Renal cortical epithelial cell (primary cell): ENCODE data around the gene MELK. TPM values are rescaled to one million over a fixed set of nuclear protein-coding genes. Genes with fewer than 3 reads are reported as not detected.

ENCODE experiments used
- DNase-seq: peaks from one replicate; pipeline ENCODE4 v3.0.0-alpha.2; 2011; ENCODE audit warnings: low read depth
- total RNA-seq: library from RNA; depleted of rRNA; stranded (reverse); fragments of >200 nt; gene quantifications from 2 replicates; pipeline ENCODE4 v1.2.3, GENCODE V29; 2014

Gene MELK
- total RNA-seq, 1 donor from 2014 or later, result 6.3 TPM

GRCh38 chr9:36676091-36676490 lies 103.4 kb downstream of the MELK start:
- DNase-seq, result no peak

GRCh38 chr9:36676778-36677485 lies 104.2 kb downstream of the MELK start:
- DNase-seq, result no peak

GRCh38 chr9:36677611-36678010 lies 104.9 kb downstream of the MELK start:
- no peak for DNase-seq

GRCh38 chr9:36679710-36680109 lies 107.0 kb downstream of the MELK start:
- DNase-seq, result no peak

GRCh38 chr9:36686471-36686870 lies 113.8 kb downstream of the MELK start:
- DNase-seq, result no peak

- no peak for DNase-seq
These were observed 117.9 kb downstream of the MELK start for GRCh38 chr9:36690412-36691168.

- no peak for DNase-seq
These were observed 119.0 kb downstream of the MELK start for GRCh38 chr9:36691671-36692070.

- DNase-seq, result no peak
These were observed 126.3 kb downstream of the MELK start for GRCh38 chr9:36698984-36699383.

- no peak for DNase-seq
These were observed 131.5 kb downstream of the MELK start for GRCh38 chr9:36704148-36704547.

GRCh38 chr9:36713515-36714490 lies 141.1 kb downstream of the MELK start:
- no peak for DNase-seq

GRCh38 chr9:36716496-36716895 lies 143.8 kb downstream of the MELK start:
- no peak for DNase-seq

- no peak for DNase-seq
These were observed 144.6 kb downstream of the MELK start for GRCh38 chr9:36717276-36717675.

GRCh38 chr9:36718612-36719011 lies 145.9 kb downstream of the MELK start:
- no peak for DNase-seq

GRCh38 chr9:36720043-36720442 lies 147.3 kb downstream of the MELK start:
- no peak for DNase-seq

GRCh38 chr9:36721846-36722588 lies 149.3 kb downstream of the MELK start:
- DNase-seq, result peak; percentile 15

GRCh38 chr9:36725777-36726356 lies 153.2 kb downstream of the MELK start:
- no peak for DNase-seq

Other genes starting within 250 kb of the MELK start
- gene RNF38, start 172.6 kb upstream of the MELK start, total RNA-seq, result 12.0 and 47.3 TPM in 2 replicates